ENCODE results near the gene IL10RB.
A peak's percentile ranks its signal among the peaks of the same experiment; 100 is the strongest.
"Not testable (repeated sequence)": the region's sequence is repeated elsewhere in the genome, so short reads cannot be mapped to it uniquely, and the experiment has no call there.

The IL10RB gene

GRCh38 chr21:33266050-33266788 lies at the start of gene IL10RB:
Gene IL10RB (plus strand): TSS chr21:33266367. CDS start chr21:33266466, 99 bp downstream.
- peak; percentile 25 to 43 for DNase-seq

GRCh38 chr21:33217138-33217520 lies 49.0 kb upstream of the IL10RB start:
- no peak for DNase-seq

- DNase-seq, result no peak
These were observed 46.9 kb upstream of the IL10RB start for GRCh38 chr21:33219300-33219699.

- no peak for DNase-seq
These were observed 46.2 kb upstream of the IL10RB start for GRCh38 chr21:33219954-33220353.

GRCh38 chr21:33225376-33225775 lies 40.8 kb upstream of the IL10RB start:
- not testable (repeated sequence) for DNase-seq

- DNase-seq, result no peak
These were observed 37.7 kb upstream of the IL10RB start for GRCh38 chr21:33228455-33228854.

- no peak for DNase-seq
These were observed 36.9 kb upstream of the IL10RB start for GRCh38 chr21:33229099-33229783.

GRCh38 chr21:33229784-33230544 lies 36.2 kb upstream of the IL10RB start, which contains the start of gene IFNAR2:
Gene IFNAR2 (plus strand): TSS chr21:33229938. CDS start chr21:33241923, 11,985 bp downstream.
- DNase-seq, result peak; percentile 22 to 39

GRCh38 chr21:33230545-33231324 lies 35.4 kb upstream of the IL10RB start:
- peak in 1 of 2 experiments; percentile 8 for DNase-seq

GRCh38 chr21:33231526-33231925 lies 34.6 kb upstream of the IL10RB start:
- DNase-seq, result no peak

- DNase-seq, result no peak
These were observed 33.7 kb upstream of the IL10RB start for GRCh38 chr21:33232291-33233034.

- no peak for DNase-seq
These were observed 31.3 kb upstream of the IL10RB start for GRCh38 chr21:33234635-33235520.

- no peak for DNase-seq
These were observed 30.0 kb upstream of the IL10RB start for GRCh38 chr21:33236013-33236686.

GRCh38 chr21:33236766-33237165 lies 29.4 kb upstream of the IL10RB start:
- no peak for DNase-seq

- no peak for DNase-seq
These were observed 28.7 kb upstream of the IL10RB start for GRCh38 chr21:33237486-33237885.

- DNase-seq, result no peak
These were observed 28.0 kb upstream of the IL10RB start for GRCh38 chr21:33238146-33238545.

- peak in 1 of 2 experiments; percentile 13 for DNase-seq
These were observed 27.5 kb upstream of the IL10RB start for GRCh38 chr21:33238565-33239255.

- not testable (repeated sequence) for DNase-seq
These were observed 26.5 kb upstream of the IL10RB start for GRCh38 chr21:33239559-33240127.

- DNase-seq, result no peak
These were observed 25.8 kb upstream of the IL10RB start for GRCh38 chr21:33240404-33240803.

Measured in AML-193 (cell line).